GM12891 (cell line): ENCODE data around the gene CPA1.

Experiments
- PAX5 ChIP-seq: IDR thresholded peaks from 2 replicates; pipeline ENCODE4 v1.6.1; 2011; ENCODE audit warnings: low read length, moderate library complexity, mild to moderate bottlenecking; ENCODE audit not compliant: insufficient read depth, severe bottlenecking
- POLR2A ChIP-seq: IDR thresholded peaks from 2 replicates; pipeline ENCODE4 v1.6.1; 2011; ENCODE audit warnings: low read depth, low read length, control low read depth
- POLR2AphosphoS5 ChIP-seq: IDR thresholded peaks from 2 replicates; pipeline ENCODE4 v1.6.1; 2011; ENCODE audit warnings: low read depth, low read length, control low read depth
- POU2F2 ChIP-seq: IDR thresholded peaks from 2 replicates; pipeline ENCODE4 v1.6.1; 2011; ENCODE audit warnings: low read depth, mild to moderate bottlenecking, control low read depth, low read length, moderate library complexity
- SPI1 ChIP-seq: IDR thresholded peaks from 2 replicates; pipeline ENCODE4 v1.6.1; 2011; ENCODE audit warnings: low read depth, low read length, control low read depth

DNA sequence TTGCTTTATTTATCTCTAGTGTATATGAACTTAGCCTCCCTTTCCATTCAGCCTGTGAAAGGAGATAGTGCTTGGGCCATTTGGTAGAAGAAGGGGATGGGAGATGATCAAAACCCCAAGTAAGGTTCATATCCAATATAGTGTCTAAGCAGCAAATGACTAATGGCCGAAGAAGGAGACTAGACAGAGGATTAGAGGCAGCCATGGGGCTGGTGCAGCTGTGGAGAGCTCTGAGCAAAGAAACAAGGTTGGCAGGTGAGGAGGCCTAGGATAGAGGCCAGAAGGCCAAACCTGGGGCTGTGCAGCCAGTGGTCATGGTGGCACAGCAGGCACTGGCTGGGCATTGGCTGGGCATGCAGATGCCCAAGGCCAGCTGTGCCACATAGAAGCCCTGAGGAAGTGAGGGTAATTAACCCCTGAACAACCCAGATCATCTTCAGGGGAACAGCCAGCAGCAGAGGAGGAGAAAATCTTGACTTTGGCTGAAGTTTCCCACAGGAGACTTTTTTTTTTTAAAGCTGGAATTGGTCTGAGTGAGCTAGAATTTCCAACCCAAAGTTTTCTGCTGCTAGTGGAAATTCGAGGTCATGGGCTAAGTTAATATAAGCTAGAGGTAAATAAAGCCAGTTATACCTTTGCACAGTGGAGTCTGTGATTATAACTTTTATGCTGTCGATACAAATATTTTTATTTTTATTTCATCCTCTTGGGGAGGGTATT lies 10.3 kb upstream of the CPA1 start:
- TF ChIP-seq POLR2AphosphoS5 (no peak), POLR2A (no peak), SPI1 (no peak), PAX5 (no peak), POU2F2 (no peak)
